NCI-H2196 (cell line): Measurements from ENCODE around the gene CHCHD3.

Experiments
- DNase-seq: peaks from one replicate; lab custom pipeline; 2025; ENCODE audit not compliant: unreplicated experiment; lab: John Stamatoyannopoulos, UW

Gene CHCHD3

GRCh38 chr7:132828502-132828901 is 253.4 kb downstream of the CHCHD3 start:
- no peak for DNase-seq

- peak; percentile 3 for DNase-seq
Measured at GRCh38 chr7:132825932-132826835, 255.7 kb downstream of the CHCHD3 start.

- DNase-seq, result no peak
Measured at GRCh38 chr7:132825222-132825621, 256.7 kb downstream of the CHCHD3 start.

- no peak for DNase-seq
Measured at GRCh38 chr7:132819648-132820047, 262.2 kb downstream of the CHCHD3 start.

GRCh38 chr7:132817949-132818348 is 263.9 kb downstream of the CHCHD3 start:
- DNase-seq, result no peak

GRCh38 chr7:132815696-132816311 is 266.1 kb downstream of the CHCHD3 start:
- peak; percentile 33 for DNase-seq

- no peak for DNase-seq
Measured at GRCh38 chr7:132815130-132815529, 266.8 kb downstream of the CHCHD3 start.

- no peak for DNase-seq
Measured at GRCh38 chr7:132810561-132810960, 271.3 kb downstream of the CHCHD3 start.

- no peak for DNase-seq
Measured at GRCh38 chr7:132806834-132807233, 275.1 kb downstream of the CHCHD3 start.

- DNase-seq, result no peak
Measured at GRCh38 chr7:132805766-132806165, 276.1 kb downstream of the CHCHD3 start.

GRCh38 chr7:132804849-132805485 is 276.9 kb downstream of the CHCHD3 start:
- no peak for DNase-seq

GRCh38 chr7:132800522-132800921 is 281.4 kb downstream of the CHCHD3 start:
- no peak for DNase-seq

GRCh38 chr7:132799081-132799413 is 282.8 kb downstream of the CHCHD3 start:
- no peak for DNase-seq

- no peak for DNase-seq
Measured at GRCh38 chr7:132797152-132797551, 284.7 kb downstream of the CHCHD3 start.

- DNase-seq, result no peak
Measured at GRCh38 chr7:132793474-132793873, 288.4 kb downstream of the CHCHD3 start.

GRCh38 chr7:132791036-132791435 is 290.9 kb downstream of the CHCHD3 start:
- no peak for DNase-seq

GRCh38 chr7:132790104-132790503 is 291.8 kb downstream of the CHCHD3 start:
- no peak for DNase-seq

- DNase-seq, result no peak
Measured at GRCh38 chr7:132789281-132789680, 292.6 kb downstream of the CHCHD3 start.

- no peak for DNase-seq
Measured at GRCh38 chr7:132785870-132786269, 296.0 kb downstream of the CHCHD3 start.

GRCh38 chr7:132784406-132784805 is 297.5 kb downstream of the CHCHD3 start:
- DNase-seq, result no peak

- DNase-seq, result peak; percentile 26
Measured at GRCh38 chr7:132783824-132784223, 298.1 kb downstream of the CHCHD3 start.
